ENCODE data around the gene TAS1R3. TPM values are rescaled to one million over a fixed set of nuclear protein-coding genes. Genes with fewer than 3 reads are reported as not detected.

The TAS1R3 gene
- total and polyA plus RNA-seq, 2 of the 4 experiments (the other 2 are of a cell fraction), result under 0.01 to 0.05 TPM

GRCh38 chr1:1313500-1314236, 17.4 kb upstream of the TAS1R3 start (continued):
- no peak for TF ChIP-seq CHD1 (IDR thresholded peaks at IDR 0.05; ENCODE audit: low read depth, low read length)
- no peak for TF ChIP-seq POLR2A (IDR thresholded peaks at IDR 0.05; ENCODE audit: low read depth, low read length)
- TF ChIP-seq USF2 (IDR thresholded peaks at IDR 0.05; ENCODE audit: low read depth, low read length), result no peak
- TF ChIP-seq FOS (IDR thresholded peaks at IDR 0.05; ENCODE audit: low read depth, low read length), result no peak

- H3K27ac ChIP-seq (ENCODE audit: insufficient read depth, low read length), result no peak overlapping the region
- no peak overlapping the region for H4K91ac ChIP-seq (ENCODE audit: insufficient read depth, low read depth, low read length)
- H3K4me1 ChIP-seq (ENCODE audit: control insufficient read depth, insufficient read depth, low read length), result peaks cover 14% of the 10 kb centered on the region
- no peak overlapping the region for H2AFZ ChIP-seq (replicated peaks; ENCODE audit: low read length, poor library complexity)
- H2BK20ac ChIP-seq (ENCODE audit: low read depth, low read length), result no peak overlapping the region
- H3K36me3 ChIP-seq (ENCODE audit: control insufficient read depth, insufficient read depth, low read length), result peaks cover 67% of the 10 kb centered on the region
- H3K79me1 ChIP-seq (ENCODE audit: low read depth in 1 of 2, low read length in 2 of 2), result peaks cover 16 to 58% of the 10 kb centered on the region in 2 experiments
- DNase-seq (no peak), ATAC-seq (ENCODE audit: low read depth) (no peak)
- TF ChIP-seq SMC3 (IDR thresholded peaks at IDR 0.05; ENCODE audit: low read depth, low read length) (no peak), CEBPB (IDR thresholded peaks at IDR 0.05; ENCODE audit: low read depth, low read length) (no peak), CHD1 (IDR thresholded peaks at IDR 0.05; ENCODE audit: low read depth, low read length) (no peak), BHLHE40 (IDR thresholded peaks at IDR 0.05; ENCODE audit: low read depth, low read length) (no peak)
- CTCF ChIA-PET, result no interaction called here
- no peak overlapping the region for H4K8ac ChIP-seq (ENCODE audit: low read depth in 2 of 2, low read length in 2 of 2)
- no peak overlapping the region for H3K56ac ChIP-seq (ENCODE audit: extremely low read depth, insufficient read depth, low read length)
- intact Hi-C loops (cut with micrococcal nuclease), result no loop called here
- dilution Hi-C loops (cut with HindIII; ENCODE audit: low sequenced_read_pairs, unreplicated experiment), result no loop called here
- no peak overlapping the region for H2BK5ac ChIP-seq (ENCODE audit: low read depth, low read length, poor library complexity, severe bottlenecking)
- in situ Hi-C loops (cut with MboI; ENCODE audit: low sequenced_read_pairs), result no loop called here
- BruUV-seq (replicated peaks), result no TSS peak
- no peak overlapping the region for H2BK120ac ChIP-seq (ENCODE audit: low read depth, low read length)
- POLR2A ChIA-PET (ENCODE audit: unreplicated experiment), result no interaction called here
- H2AK9ac ChIP-seq (replicated peaks; ENCODE audit: low read depth, low read length, poor library complexity), result no peak overlapping the region
- H2BK15ac ChIP-seq (ENCODE audit: low read depth, low read length), result no peak overlapping the region
- H3K27me3 ChIP-seq (ENCODE audit: control insufficient read depth, insufficient read depth, low read length), result no peaks in the 10 kb centered on the region
- H3K14ac ChIP-seq (replicated peaks; ENCODE audit: low read depth, low read length), result no peak overlapping the region
- H3K4me2 ChIP-seq (ENCODE audit: low read depth, low read length), result no peak overlapping the region
- no peak overlapping the region for H3K18ac ChIP-seq (ENCODE audit: low read depth, low read length)
- no peak overlapping the region for H3K4ac ChIP-seq (ENCODE audit: low read depth, low read length)
- H3K9me1 ChIP-seq (ENCODE audit: insufficient read depth, low read length), result peaks cover 4% of the 10 kb centered on the region
- no peak overlapping the region for H4K5ac ChIP-seq (ENCODE audit: low read depth, low read length)
- no peak overlapping the region for H3K9ac ChIP-seq (ENCODE audit: low read depth, low read length)
- no peak overlapping the region for H2AK5ac ChIP-seq (ENCODE audit: low read depth, low read length)
- no peak overlapping the region for H3K4me3 ChIP-seq (ENCODE audit: insufficient read depth, low read depth, low read length)
- no peak overlapping the region for H3K23ac ChIP-seq (ENCODE audit: low read depth, low read length)
- H3K9me3 ChIP-seq (ENCODE audit: control insufficient read depth, insufficient read depth, low read length), result no peaks in the 10 kb centered on the region
- H4K20me1 ChIP-seq (ENCODE audit: insufficient read depth, low read length), result peaks cover 55% of the 10 kb centered on the region
- WGBS, 2 experiments (ENCODE audit: extremely low coverage in 2 of 2, insufficient read length in 1 of 2), result 99% methylated on average over 10 of the region's 15 CpGs; no CpG with 5 or more reads in 1 of the 2 experiments
Observed at GRCh38 chr1:1314237-1314586, 16.9 kb upstream of the TAS1R3 start.
